Spleen (tissue), 7 donors: ENCODE results near the gene NTRK2.

Experiments used
- POLR2A ChIP-seq, 3 donors: fragments of 450-650 bp; IDR thresholded peaks; one replicate each; pipeline ENCODE4 v1.5.1; 2017; ENCODE audit warnings: antibody characterized with exemption in 3 of 3, mild to moderate bottlenecking in 1 of 3
- TF ChIP-seq, protein P1 (sequence below), 11 experiments: fragments of 200-600 bp in 7 of 11; fragments of 450-650 bp in 4 of 11; sonication (generic) in 4 of 11; IDR thresholded peaks in 8 of 11; conservative IDR thresholded peaks in 3 of 11; 1 replicate in 7 of 11; 2 replicates in 4 of 11; pipeline versions ENCODE4 v1.4.0 to v1.8.0; 2016 to 2021; ENCODE audit warnings: antibody characterized with exemption in 11 of 11, inconsistent platforms in 4 of 11, mild to moderate bottlenecking in 1 of 11
- donor health status: DM: no; HTN: no; CAD: no; lungs with moderate emphysema.
- donor health status: DM: no; HTN: no; CAD: no.
- donor health status: DM: no; HTN: no; CAD: no.

GRCh38 chr9:84794981-84795637 lies 125.6 kb downstream of the NTRK2 start:
- TF ChIP-seq, protein P1, sequence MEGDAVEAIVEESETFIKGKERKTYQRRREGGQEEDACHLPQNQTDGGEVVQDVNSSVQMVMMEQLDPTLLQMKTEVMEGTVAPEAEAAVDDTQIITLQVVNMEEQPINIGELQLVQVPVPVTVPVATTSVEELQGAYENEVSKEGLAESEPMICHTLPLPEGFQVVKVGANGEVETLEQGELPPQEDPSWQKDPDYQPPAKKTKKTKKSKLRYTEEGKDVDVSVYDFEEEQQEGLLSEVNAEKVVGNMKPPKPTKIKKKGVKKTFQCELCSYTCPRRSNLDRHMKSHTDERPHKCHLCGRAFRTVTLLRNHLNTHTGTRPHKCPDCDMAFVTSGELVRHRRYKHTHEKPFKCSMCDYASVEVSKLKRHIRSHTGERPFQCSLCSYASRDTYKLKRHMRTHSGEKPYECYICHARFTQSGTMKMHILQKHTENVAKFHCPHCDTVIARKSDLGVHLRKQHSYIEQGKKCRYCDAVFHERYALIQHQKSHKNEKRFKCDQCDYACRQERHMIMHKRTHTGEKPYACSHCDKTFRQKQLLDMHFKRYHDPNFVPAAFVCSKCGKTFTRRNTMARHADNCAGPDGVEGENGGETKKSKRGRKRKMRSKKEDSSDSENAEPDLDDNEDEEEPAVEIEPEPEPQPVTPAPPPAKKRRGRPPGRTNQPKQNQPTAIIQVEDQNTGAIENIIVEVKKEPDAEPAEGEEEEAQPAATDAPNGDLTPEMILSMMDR (IDR thresholded peaks at IDR 0.05 in 8 of 11, conservative IDR thresholded peaks at IDR 0.05 in 3 of 11), result no peak
- no peak for TF ChIP-seq POLR2A (IDR thresholded peaks at IDR 0.05)
